A673 (cell line): ENCODE data around the gene SCAF4. TPM values are rescaled to one million over a fixed set of nuclear protein-coding genes. Genes with fewer than 3 reads are reported as not detected.

Experiments used
- BruUV-seq: library from RNA; stranded (reverse); fragments of 400-500 nt; replicated peaks from 2 replicates; lab custom pipeline; 2021; lab: Mats Ljungman, UMichigan
- CTCF ChIA-PET: fragments of 300-600 bp; sonication (Branson Sonifier 250); formaldehyde crosslinking; loops from one replicate; lab custom pipeline; 2022; ENCODE audit warnings: antibody characterized with exemption; lab: Charles Lee
- POLR2A ChIA-PET: fragments of 300-600 bp; sonication (Branson Sonifier 250); formaldehyde crosslinking; loops from one replicate; lab custom pipeline; 2022; ENCODE audit warnings: antibody characterized with exemption; ENCODE audit not compliant: low non-redundant PET; lab: Charles Lee
- DNase-seq: peaks from one replicate; pipeline ENCODE4 v3.0.0-alpha.2; 2015; ENCODE audit warnings: low spot score
- H3K27ac ChIP-seq: fragments of 200-600 bp; sonication (generic); 2 replicates; pipeline ENCODE4 v1.5.1; 2016; ENCODE audit warnings: mixed run types, low read depth, mild to moderate bottlenecking, mixed read lengths, antibody characterized with exemption, low read length; ENCODE audit not compliant: poor library complexity, severe bottlenecking
- H3K27me3 ChIP-seq: fragments of 200-600 bp; sonication (generic); replicated peaks from 2 replicates; pipeline ENCODE4 v1.6.1; 2017; ENCODE audit warnings: mixed run types, low read depth, mild to moderate bottlenecking, mixed read lengths, antibody characterized with exemption, low read length; ENCODE audit not compliant: insufficient read depth, poor library complexity
- H3K36me3 ChIP-seq: fragments of 200-600 bp; sonication (generic); 2 replicates; pipeline ENCODE4 v1.6.1; 2016; ENCODE audit warnings: mixed run types, mild to moderate bottlenecking, mixed read lengths, antibody characterized with exemption, low read length; ENCODE audit not compliant: insufficient read depth, poor library complexity, severe bottlenecking
- H3K4me1 ChIP-seq: fragments of 200-600 bp; sonication (generic); 2 replicates; pipeline ENCODE4 v1.6.1; 2017; ENCODE audit warnings: mixed run types, mild to moderate bottlenecking, mixed read lengths, antibody characterized with exemption, low read length; ENCODE audit not compliant: insufficient read depth, poor library complexity, severe bottlenecking
- H3K4me3 ChIP-seq: fragments of 200-600 bp; sonication (generic); 2 replicates; pipeline ENCODE4 v1.5.1; 2016; ENCODE audit warnings: low read depth, mixed run types, mild to moderate bottlenecking, mixed read lengths, low read length; ENCODE audit not compliant: poor library complexity, severe bottlenecking
- H3K9me3 ChIP-seq: fragments of 200-600 bp; sonication (generic); 2 replicates; pipeline ENCODE4 v1.6.1; 2016; ENCODE audit warnings: mixed run types, low read depth, mild to moderate bottlenecking, mixed read lengths, antibody characterized with exemption, low read length; ENCODE audit not compliant: poor library complexity, severe bottlenecking
- CTCF ChIP-seq: fragments of 300-800, 200-600 bp; sonication (generic); conservative IDR thresholded peaks from 2 replicates; pipeline ENCODE4 v1.5.1; 2017; ENCODE audit warnings: low read depth, mild to moderate bottlenecking, antibody characterized with exemption, low read length, moderate library complexity, mixed read lengths
- EZH2 ChIP-seq: fragments of 200-600 bp; sonication (generic); IDR thresholded peaks from 2 replicates; pipeline ENCODE4 v1.6.1; 2017; ENCODE audit warnings: borderline replicate concordance, low read depth, mild to moderate bottlenecking, mixed read lengths, antibody characterized with exemption, low read length; ENCODE audit not compliant: poor library complexity, severe bottlenecking
- intact Hi-C: fragments of 100-400 bp; cut with micrococcal nuclease; formaldehyde crosslinking; loops from one replicate; pipeline ENCODE4 v1.10.0; 2022; ENCODE audit not compliant: unreplicated experiment
- total RNA-seq: library from RNA; stranded (reverse); gene quantifications from 2 replicates; pipeline ENCODE4 v1.2.3, GENCODE V29; 2021

Gene SCAF4
- total RNA-seq, 1 experiment from 2014 or later: 57.0 TPM

- POLR2A ChIA-PET: no interaction called here
- CTCF ChIA-PET: no interaction called here
- intact Hi-C loops: no loop called here
- Histone ChIP-seq H3K36me3 (no peaks in the 10 kb centered on the region), H3K27me3 (no peaks in the 10 kb centered on the region), H3K4me1 (peaks cover 28% of the 10 kb centered on the region), H3K27ac (peak overlapping the region; percentile 97), H3K9me3 (no peaks in the 10 kb centered on the region), H3K4me3 (peak overlapping the region; percentile 98)
- BruUV-seq: no TSS peak
- peak; percentile 40 for DNase-seq
- no peak for TF ChIP-seq EZH2
- TF ChIP-seq CTCF: no peak
Observed at GRCh38 chr21:31731056-31731856, 662 bp downstream of the SCAF4 start.

DNA sequence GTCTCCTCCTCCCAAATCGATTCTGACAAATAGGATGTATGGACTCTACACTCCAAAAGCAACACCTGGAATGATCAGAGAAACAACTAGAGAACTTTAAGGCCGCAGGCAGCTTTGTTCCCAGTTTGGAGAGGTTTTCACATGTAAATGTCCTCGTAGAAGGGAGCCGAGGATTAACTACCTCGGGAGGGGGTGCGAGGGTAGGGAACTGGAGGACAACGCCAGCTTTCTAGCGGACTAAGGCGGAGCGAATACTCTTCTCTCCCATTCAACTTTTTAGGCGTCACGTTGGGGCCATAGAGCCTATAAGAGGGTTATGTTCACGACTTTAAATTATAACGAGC, 1.2 kb downstream of the SCAF4 start:
- intact Hi-C loops: no loop called here
- TF ChIP-seq CTCF (no peak), EZH2 (no peak)
- no peaks in the 10 kb centered on the region for H3K36me3 ChIP-seq
- BruUV-seq: no TSS peak
- POLR2A ChIA-PET: no interaction called here
- peak; percentile 52 for DNase-seq
- H3K27me3 ChIP-seq: no peaks in the 10 kb centered on the region
- H3K4me1 ChIP-seq: peaks cover 28% of the 10 kb centered on the region
- CTCF ChIA-PET: no interaction called here
- peak overlapping the region; percentile 98 for H3K4me3 ChIP-seq
- H3K9me3 ChIP-seq: no peaks in the 10 kb centered on the region
- H3K27ac ChIP-seq: peak overlapping the region; percentile 97

DNA sequence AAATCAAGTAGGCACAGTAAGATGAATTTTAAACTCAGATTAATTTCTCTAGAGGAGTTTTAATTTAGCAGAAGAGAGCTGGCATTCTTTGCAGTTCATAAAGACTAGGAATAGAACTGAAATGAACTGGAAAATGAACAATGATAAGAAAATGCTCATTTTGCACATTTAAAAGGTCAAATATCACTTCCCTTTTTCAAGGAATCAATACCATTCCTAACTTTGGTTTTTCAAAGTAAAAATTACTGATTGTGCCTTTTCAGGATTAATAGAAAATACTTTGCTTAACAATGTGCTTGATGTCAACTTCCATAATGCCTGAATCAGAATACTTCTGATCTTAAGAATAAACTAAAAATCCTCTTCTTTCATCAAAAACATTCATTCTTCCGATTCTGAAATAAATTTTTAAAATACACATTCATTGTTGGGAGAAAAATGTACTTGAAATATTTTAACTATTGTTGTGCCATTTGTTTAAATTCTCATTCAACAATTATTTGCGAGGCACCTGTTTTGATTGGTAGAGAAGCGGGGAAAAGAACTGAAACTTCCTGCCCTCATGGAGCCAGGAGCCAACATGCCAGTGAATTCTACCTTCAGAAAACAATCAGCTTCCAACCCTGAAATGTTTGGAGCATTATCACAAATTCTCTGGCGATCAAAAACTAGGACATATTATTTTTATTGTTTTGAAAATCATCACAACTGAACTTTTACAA, 2.1 kb downstream of the SCAF4 start:
- H3K27me3 ChIP-seq: no peaks in the 10 kb centered on the region
- H3K9me3 ChIP-seq: no peaks in the 10 kb centered on the region
- H3K4me3 ChIP-seq: peak overlapping the region; percentile 98
- H3K36me3 ChIP-seq: no peaks in the 10 kb centered on the region
- TSS peak; percentile 47 for BruUV-seq
- DNase-seq: no peak
- intact Hi-C loops: no loop called here
- ChIA-PET CTCF (no interaction called here), POLR2A (no interaction called here)
- peak overlapping the region; percentile 97 for H3K27ac ChIP-seq
- TF ChIP-seq CTCF: no peak
- no peak for TF ChIP-seq EZH2
- peaks cover 28% of the 10 kb centered on the region for H3K4me1 ChIP-seq
